Mucosa of rectum (tissue), 2 donors: ENCODE data around the gene OCEL1.

Experiments used
- H3K27ac ChIP-seq, 2 donors: one replicate each; pipeline ENCODE4 v1.7.0; 2013; ENCODE audit warnings: inconsistent platforms in 2 of 2, low read depth in 2 of 2, low read length in 2 of 2
- H3K27me3 ChIP-seq, 2 donors: one replicate each; pipeline ENCODE4 v1.7.0; 2013; ENCODE audit warnings: low read length in 2 of 2; ENCODE audit not compliant: control insufficient read depth in 2 of 2, insufficient read depth in 2 of 2
- H3K36me3 ChIP-seq, 2 donors: one replicate each; pipeline ENCODE4 v1.7.0; 2013; ENCODE audit warnings: low read length in 2 of 2; ENCODE audit not compliant: control insufficient read depth in 2 of 2, insufficient read depth in 2 of 2
- H3K4me1 ChIP-seq, 2 donors: one replicate each; pipeline ENCODE4 v1.7.0; 2013; ENCODE audit warnings: low read length in 2 of 2, mild to moderate bottlenecking in 1 of 2; ENCODE audit not compliant: control insufficient read depth in 2 of 2, insufficient read depth in 2 of 2
- H3K4me3 ChIP-seq, 2 donors: one replicate each; pipeline ENCODE4 v1.7.0; 2013; ENCODE audit warnings: low read length in 2 of 2
- H3K9ac ChIP-seq, 2 donors: one replicate each; pipeline ENCODE4 v1.7.0; 2013; ENCODE audit warnings: low read length in 2 of 2, low read depth in 1 of 2, mild to moderate bottlenecking in 1 of 2
- H3K9me3 ChIP-seq, 2 donors: one replicate each; pipeline ENCODE4 v1.7.0; 2013; ENCODE audit warnings: low read length in 2 of 2; ENCODE audit not compliant: control insufficient read depth in 2 of 2
- donor health status: healthy.
- donor health status: Normal muscosa, but diverticular disease.

The OCEL1 gene

DNA sequence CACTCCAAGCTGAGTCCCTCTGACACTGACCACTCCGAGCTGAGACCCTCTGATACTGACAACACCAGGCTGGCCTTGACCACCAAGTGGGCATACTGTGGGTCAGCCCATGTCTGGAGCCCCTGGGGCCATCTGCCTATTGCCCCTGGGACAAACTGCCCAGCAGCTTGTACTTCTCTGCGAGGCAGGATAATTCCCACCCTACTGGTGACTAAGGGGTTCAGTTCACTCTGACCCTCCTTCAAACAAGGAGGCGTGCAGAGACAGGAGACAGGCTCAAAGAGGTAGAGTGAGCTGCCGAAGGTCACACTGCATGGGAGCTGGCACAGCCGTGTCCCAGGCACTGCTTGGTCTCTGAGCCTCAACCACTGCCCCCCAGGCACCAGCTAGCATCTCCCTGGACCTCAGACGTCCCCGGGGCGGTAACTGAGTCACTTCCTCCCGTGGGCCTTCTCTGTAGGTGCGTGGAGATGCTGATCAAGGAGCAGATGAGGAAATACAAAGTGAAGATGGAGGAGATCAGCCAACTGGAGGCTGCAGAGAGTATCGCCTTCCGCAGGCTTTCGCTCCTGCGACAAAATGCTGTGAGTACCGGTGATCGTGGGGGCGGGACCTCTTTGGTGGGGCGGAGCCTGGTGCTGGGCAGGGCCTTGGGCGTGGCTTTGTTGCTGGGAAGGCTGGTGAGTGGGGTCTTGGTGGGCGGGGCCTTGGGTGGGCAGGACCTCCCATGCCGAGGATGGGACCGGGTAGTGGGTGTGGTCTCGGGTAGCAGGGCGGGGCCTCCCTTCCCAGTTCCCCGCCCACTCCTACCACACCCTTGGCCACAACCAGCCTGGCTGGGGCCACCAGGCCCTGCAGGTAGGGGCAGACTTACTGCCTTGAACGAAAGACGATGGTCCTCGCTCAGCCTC, 16.6 kb upstream of the OCEL1 start:
- Histone ChIP-seq H3K27ac (no peak overlapping the region), H3K9ac (no peak overlapping the region), H3K27me3 (no peaks in the 10 kb centered on the region), H3K4me1 (peaks cover under 1 to 2% of the 10 kb centered on the region in 2 donors), H3K9me3 (no peaks in the 10 kb centered on the region), H3K4me3 (no peak overlapping the region), H3K36me3 (peaks cover 39 to 50% of the 10 kb centered on the region in 2 donors)

DNA sequence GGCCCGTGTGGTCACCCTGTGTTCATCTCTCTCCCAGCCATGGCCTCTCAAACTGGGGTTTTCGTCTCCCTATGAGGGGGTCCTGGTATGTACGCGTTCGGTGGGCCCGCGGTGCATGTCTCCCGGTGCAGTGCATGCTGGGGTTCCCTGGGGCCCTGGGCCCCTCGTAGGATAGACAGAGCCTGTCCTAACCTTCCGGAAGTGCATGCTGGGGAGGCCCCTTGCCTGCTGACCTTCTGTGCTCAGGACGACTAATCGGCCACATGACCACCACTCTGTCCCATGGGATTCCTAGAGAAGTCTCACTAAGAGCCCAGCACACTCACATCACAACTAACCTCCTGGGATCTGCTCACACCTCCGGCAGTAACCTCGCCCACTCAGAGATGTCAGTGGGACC, 15.7 kb upstream of the OCEL1 start:
- no peaks in the 10 kb centered on the region for H3K27me3 ChIP-seq
- no peaks in the 10 kb centered on the region for H3K9me3 ChIP-seq
- H3K4me3 ChIP-seq, result no peak overlapping the region
- H3K27ac ChIP-seq, result no peak overlapping the region
- H3K9ac ChIP-seq, result no peak overlapping the region
- H3K4me1 ChIP-seq, result peaks cover 7 to 8% of the 10 kb centered on the region in 2 donors
- H3K36me3 ChIP-seq, result peaks cover 39 to 48% of the 10 kb centered on the region in 2 donors

DNA sequence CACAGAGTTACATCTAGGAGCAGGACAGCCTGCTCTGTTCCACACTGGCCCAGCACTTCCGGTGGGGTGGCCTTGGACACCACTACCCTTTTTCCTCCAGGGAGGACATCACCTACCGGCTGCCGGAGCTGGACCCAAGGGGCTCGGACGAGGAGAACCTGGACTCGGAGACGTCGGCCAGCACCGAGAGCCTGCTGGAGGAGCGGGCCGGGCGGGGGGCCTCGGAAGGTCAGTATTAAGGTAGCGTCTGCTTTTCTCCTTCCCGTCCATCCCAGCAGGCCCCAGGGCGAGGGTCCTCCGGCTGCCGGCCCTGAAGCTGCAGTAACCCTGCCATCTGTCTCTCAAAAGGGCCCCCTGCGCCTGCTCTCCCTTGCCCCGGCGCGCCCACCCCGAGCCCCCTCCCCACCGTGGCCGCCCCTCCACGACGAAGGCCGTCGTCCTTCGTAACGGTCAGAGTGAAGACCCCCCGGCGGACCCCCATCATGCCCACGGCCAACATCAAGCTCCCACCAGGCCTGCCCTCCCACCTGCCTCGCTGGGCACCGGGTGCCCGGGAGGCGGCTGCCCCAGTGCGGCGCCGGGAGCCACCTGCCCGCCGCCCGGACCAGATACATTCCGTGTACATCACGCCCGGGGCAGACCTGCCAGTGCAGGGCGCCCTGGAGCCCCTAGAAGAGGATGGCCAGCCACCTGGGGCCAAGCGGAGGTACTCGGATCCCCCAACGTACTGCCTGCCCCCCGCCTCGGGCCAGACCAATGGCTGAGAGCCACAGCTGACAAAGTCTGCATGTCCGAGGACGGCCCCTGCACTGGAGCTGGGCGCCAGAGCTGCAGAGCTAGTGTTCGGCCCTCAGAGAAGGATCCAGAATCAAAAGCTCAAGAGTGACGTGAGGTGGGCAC, 14.2 kb upstream of the OCEL1 start:
- H3K27ac ChIP-seq, result no peak overlapping the region
- no peaks in the 10 kb centered on the region for H3K9me3 ChIP-seq
- H3K36me3 ChIP-seq, result peaks cover 26 to 39% of the 10 kb centered on the region in 2 donors
- no peak overlapping the region for H3K9ac ChIP-seq
- H3K4me1 ChIP-seq, result peaks cover 8 to 15% of the 10 kb centered on the region in 2 donors
- no peak overlapping the region for H3K4me3 ChIP-seq
- no peaks in the 10 kb centered on the region for H3K27me3 ChIP-seq

DNA sequence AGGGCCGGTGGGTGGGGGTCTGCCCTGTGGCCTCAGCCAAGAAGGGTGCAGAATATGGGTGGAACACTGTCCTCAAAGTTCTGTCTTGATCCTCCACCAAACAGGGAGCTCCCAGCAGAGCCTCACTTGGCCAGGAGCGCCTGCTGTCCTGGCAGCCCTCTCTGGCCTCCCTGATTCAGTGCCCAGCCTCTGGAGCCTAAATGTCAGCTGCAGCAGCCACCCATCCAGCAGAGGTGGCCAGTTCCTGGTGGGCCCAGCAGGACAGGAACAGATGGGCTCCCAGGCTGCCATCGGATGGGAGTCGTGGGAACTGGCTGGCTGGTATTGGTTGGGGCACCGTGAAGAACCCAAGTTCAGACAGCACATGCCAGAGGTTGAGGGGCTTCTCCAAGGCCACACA, 12.7 kb upstream of the OCEL1 start:
- H3K9me3 ChIP-seq, result no peaks in the 10 kb centered on the region
- H3K4me3 ChIP-seq, result no peak overlapping the region
- no peak overlapping the region for H3K27ac ChIP-seq
- no peaks in the 10 kb centered on the region for H3K27me3 ChIP-seq
- no peak overlapping the region for H3K9ac ChIP-seq
- H3K4me1 ChIP-seq, result peaks cover 8 to 15% of the 10 kb centered on the region in 2 donors
- H3K36me3 ChIP-seq, result peaks cover 29 to 47% of the 10 kb centered on the region in 2 donors

DNA sequence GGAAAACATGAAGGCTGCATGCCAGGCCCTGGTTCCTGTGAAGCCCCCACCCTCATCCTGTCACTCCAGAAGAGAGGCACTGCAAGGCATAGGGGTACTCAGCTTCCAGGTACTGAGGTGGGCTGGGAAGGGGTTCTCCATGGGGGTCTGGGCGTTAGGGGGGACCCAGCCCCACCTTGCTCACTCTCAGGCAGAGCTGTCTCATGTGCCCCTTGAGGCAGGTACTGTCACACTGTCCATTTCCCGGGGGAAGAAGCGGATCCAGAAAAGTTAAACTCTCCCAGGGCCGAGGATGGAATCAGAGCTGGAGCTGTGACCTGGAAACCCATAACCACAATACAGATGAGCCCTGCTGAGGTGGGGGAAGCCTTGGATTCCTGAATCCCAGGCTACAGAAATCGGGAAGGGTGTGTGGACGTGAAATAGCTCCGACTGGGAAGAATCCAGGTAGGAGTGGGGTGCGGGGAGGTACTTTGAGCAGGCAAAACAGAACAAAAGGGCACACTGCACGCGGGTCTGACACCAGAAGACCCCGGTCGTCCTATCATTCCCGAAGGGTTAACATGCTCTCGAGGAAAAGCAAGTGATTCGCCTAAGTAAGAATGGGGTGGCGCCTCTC, 11.4 kb upstream of the OCEL1 start:
- Histone ChIP-seq H3K4me3 (peak overlapping the region; percentile 82 to 95), H3K36me3 (peaks cover 17 to 40% of the 10 kb centered on the region in 2 donors), H3K27me3 (no peaks in the 10 kb centered on the region), H3K4me1 (peaks cover 8 to 15% of the 10 kb centered on the region in 2 donors), H3K9ac (peak overlapping the region; percentile 84 to 88), H3K9me3 (no peaks in the 10 kb centered on the region), H3K27ac (peak overlapping the region; percentile 89 to 92)

DNA sequence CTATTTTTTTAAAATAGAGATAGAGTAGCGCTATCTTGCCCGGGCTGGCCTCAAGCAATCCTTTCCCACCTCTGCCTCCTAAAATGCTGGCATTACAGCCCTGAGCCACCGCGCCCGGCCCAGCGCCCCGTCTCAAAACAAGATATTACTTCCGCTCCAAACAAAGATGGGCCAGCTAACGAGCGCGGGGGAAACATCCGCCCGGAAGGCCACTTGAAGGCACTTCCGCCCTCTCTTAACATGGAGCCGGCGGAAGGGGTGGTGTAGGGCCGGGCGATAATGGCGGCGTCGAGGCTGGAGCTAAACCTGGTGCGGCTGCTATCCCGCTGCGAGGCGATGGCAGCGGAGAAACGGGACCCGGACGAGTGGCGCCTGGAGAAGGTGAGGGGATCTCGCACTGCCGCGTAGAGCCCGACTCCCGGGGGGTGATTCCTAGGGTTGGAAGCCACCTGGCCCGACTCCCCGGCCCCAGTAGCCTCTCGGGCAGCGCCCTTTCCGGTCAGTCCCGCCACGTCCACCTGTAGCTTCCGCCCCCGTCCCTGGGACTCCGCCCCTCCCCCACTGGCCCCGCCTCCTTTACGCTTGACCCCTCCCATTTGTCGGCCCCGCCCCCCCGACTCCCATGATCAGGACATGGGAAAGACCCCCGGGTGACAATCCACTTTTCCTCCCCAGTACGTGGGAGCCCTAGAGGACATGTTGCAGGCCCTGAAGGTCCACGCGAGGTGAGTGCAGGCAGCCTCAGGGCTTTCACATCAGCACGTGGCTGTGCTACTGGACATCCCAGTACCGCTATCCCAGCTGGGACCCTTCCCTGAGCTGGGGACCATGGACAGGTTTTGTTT, 10.7 kb upstream of the OCEL1 start, which contains the start of gene USE1:
TSS of gene USE1 (plus strand) at position 231 of the 845 bp plus-strand sequence. CDS start at position 280, 49 bp downstream.
- Histone ChIP-seq H3K9ac (peak within 1 kb of the TSS; percentile 84 to 88), H3K27ac (peak within 1 kb of the TSS; percentile 89 to 92), H3K36me3 (peaks cover 15 to 33% of the 10 kb centered on the region in 2 donors), H3K4me3 (peak within 1 kb of the TSS; percentile 82 to 95), H3K27me3 (no peaks in the 10 kb centered on the region), H3K9me3 (no peaks in the 10 kb centered on the region), H3K4me1 (peaks cover 11 to 13% of the 10 kb centered on the region in 2 donors)

DNA sequence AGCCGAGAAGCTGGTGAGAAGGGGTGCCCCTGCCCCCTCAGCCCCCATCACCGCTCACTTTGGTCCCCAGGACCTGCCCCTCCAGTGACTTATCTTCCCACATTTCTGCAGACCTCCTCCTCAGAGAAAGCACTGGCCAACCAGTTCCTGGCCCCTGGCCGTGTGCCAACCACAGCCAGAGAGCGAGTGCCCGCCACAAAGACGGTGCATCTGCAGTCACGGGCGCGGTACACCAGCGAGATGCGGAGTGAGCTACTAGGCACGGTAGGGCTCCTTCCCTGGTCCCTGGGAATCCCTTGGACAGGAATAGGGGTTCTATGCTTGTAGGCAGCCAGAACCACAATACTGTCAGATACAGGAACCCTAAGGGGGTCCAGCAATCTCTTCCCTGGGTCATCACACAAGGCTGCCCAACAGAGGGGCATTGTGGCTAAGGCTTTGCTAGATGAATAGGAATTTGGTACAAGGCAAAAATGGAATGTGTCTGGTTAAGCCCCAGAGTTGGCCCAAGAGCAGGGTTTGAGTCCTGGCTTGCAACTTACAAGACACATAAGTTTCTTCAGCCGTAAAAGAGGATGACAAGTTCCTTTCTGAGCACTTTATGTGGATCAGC, 9.9 kb upstream of the OCEL1 start:
- Histone ChIP-seq H3K9ac (no peak overlapping the region), H3K27ac (no peak overlapping the region), H3K9me3 (no peaks in the 10 kb centered on the region), H3K27me3 (no peaks in the 10 kb centered on the region), H3K4me3 (peak overlapping the region in 1 of 2 donors; percentile 82), H3K36me3 (peaks cover 12 to 29% of the 10 kb centered on the region in 2 donors), H3K4me1 (peaks cover 13 to 14% of the 10 kb centered on the region in 2 donors)

DNA sequence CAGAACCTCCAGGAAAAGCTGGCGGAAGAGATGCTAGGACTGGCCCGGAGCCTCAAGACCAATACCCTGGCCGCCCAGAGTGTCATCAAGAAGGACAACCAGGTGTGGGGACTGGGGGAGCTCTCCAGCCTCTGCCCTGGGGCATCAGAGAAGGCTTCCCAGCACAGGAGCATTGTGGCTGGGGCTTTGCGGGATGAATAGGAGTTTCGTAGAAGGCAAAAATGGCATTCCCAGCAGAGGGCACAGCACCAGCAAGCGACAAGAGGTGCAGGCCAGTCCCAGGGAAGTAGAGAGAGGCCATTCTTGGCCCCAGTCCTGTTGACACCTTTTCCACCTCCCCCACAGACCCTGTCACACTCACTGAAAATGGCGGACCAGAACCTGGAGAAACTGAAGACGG, 6.7 kb upstream of the OCEL1 start:
- no peak overlapping the region for H3K4me3 ChIP-seq

More for the DNA sequence above, 6.7 kb upstream of the OCEL1 start:
- Histone ChIP-seq H3K36me3 (peaks cover 6 to 17% of the 10 kb centered on the region in 2 donors), H3K27me3 (no peaks in the 10 kb centered on the region), H3K4me1 (peaks cover 13 to 14% of the 10 kb centered on the region in 2 donors), H3K27ac (no peak overlapping the region), H3K9me3 (no peaks in the 10 kb centered on the region), H3K9ac (no peak overlapping the region)
